Tibial nerve (tissue), 4 donors: Measurements from ENCODE around the gene NPLOC4.
"Not testable (repeated sequence)": the region's sequence is repeated elsewhere in the genome, so short reads cannot be mapped to it uniquely, and the experiment has no call there.

Experiments
- EP300 ChIP-seq, 2 donors: sonication (generic); formaldehyde crosslinking; IDR thresholded peaks; one replicate each; pipeline ENCODE4 v1.6.1; 2017; ENCODE audit warnings: antibody characterized with exemption in 2 of 2, mild to moderate bottlenecking in 1 of 2
- TF ChIP-seq, protein P1 (sequence below), 5 experiments: fragments of 200-600 bp in 3 of 5; fragments of 450-650 bp in 2 of 5; sonication (generic) in 3 of 5; IDR thresholded peaks; one replicate each; pipeline ENCODE4 v1.5.1; 2016 to 2019; ENCODE audit warnings: antibody characterized with exemption in 5 of 5, mild to moderate bottlenecking in 3 of 5, moderate library complexity in 2 of 5

DNA sequence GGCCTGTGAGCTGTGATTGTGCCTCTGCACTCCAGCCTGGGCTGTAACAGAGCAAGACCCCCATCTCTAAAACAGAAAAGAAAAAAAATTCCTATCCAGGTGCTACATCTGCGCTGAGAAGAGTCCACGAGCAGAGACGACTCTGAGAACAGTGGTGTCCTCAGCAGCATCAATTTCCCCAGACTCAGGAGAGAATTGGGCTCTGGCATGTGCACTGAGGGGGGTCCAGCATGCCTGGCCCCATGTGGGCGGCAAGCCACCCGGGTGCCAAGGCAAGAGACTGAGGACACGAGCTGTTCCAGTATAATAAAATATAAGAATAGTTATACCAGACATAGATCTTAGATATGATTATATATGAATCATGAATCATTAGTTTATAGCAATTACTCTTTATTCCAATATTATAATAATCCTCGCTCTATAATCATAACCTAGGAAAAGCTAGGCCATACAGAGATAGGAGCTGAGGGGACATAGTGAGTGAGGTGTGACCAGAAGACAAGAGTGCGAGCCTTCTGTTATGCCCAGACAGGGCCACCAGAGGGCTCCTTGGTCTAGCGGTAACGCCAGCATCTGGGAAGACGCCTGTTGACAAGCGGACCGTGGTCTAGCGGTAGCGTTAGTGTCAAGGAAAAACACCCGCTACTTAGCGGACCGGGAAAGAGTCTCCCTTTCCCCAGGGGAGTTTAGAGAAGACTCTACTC lies 38.8 kb upstream of the NPLOC4 start:
- TF ChIP-seq EP300 (IDR thresholded peaks at IDR 0.05): not testable (repeated sequence)
- TF ChIP-seq, protein P1, sequence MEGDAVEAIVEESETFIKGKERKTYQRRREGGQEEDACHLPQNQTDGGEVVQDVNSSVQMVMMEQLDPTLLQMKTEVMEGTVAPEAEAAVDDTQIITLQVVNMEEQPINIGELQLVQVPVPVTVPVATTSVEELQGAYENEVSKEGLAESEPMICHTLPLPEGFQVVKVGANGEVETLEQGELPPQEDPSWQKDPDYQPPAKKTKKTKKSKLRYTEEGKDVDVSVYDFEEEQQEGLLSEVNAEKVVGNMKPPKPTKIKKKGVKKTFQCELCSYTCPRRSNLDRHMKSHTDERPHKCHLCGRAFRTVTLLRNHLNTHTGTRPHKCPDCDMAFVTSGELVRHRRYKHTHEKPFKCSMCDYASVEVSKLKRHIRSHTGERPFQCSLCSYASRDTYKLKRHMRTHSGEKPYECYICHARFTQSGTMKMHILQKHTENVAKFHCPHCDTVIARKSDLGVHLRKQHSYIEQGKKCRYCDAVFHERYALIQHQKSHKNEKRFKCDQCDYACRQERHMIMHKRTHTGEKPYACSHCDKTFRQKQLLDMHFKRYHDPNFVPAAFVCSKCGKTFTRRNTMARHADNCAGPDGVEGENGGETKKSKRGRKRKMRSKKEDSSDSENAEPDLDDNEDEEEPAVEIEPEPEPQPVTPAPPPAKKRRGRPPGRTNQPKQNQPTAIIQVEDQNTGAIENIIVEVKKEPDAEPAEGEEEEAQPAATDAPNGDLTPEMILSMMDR (IDR thresholded peaks at IDR 0.05): peak; percentile 53 to 56 (median 55)
